Right renal cortex interstitium (tissue), 3 donors: Measurements from ENCODE around the gene DYNLT3. TPM values are rescaled to one million over a fixed set of nuclear protein-coding genes. Genes with fewer than 3 reads are reported as not detected.

Experiments
- polyA plus RNA-seq, 3 donors: library from polyadenylated mRNA; unstranded; fragments of 120-200 nt; gene quantifications; one replicate each; pipeline ENCODE4 v1.2.1, GENCODE V29; 2013; ENCODE audit not compliant: insufficient read length in 3 of 3

DYNLT3 gene
- polyA plus RNA-seq, 3 donors: 41.9 to 48.8 (median 45.6) TPM

Other genes with a start within 250 kb of the DYNLT3 start
- gene XK, start 161.8 kb downstream of the DYNLT3 start, polyA plus RNA-seq: 1 to 10 TPM; 1.2 to 1.3 (median 1.3) TPM
- 10 to 100 TPM; 11.0 to 12.9 (median 11.6) TPM for gene CYBB, start 67.5 kb downstream of the DYNLT3 start, polyA plus RNA-seq
- gene SYTL5, start 159.0 kb upstream of the DYNLT3 start, polyA plus RNA-seq: 1 to 10 TPM; 2.8 to 3.4 (median 2.8) TPM